ENCODE data around the gene KHSRP. TPM values are rescaled to one million over a fixed set of nuclear protein-coding genes. Genes with fewer than 3 reads are reported as not detected.

Gene KHSRP
- total RNA-seq, 1 experiment from 2014 or later = 671 TPM

GRCh38 chr19:6443986-6444385 is 19.4 kb upstream of the KHSRP start:
- CTCF ChIA-PET = no interaction called here
- TF ChIP-seq EZH2 (IDR thresholded peaks at IDR 0.05; ENCODE audit: borderline replicate concordance, low read depth, low read length, poor library complexity, severe bottlenecking) (no peak), CTCF (conservative IDR thresholded peaks at IDR 0.05; ENCODE audit: low read depth, low read length) (no peak)
- intact Hi-C loops (cut with micrococcal nuclease; ENCODE audit: unreplicated experiment) = no loop called here
- no peaks in the 10 kb centered on the region for H3K9me3 ChIP-seq (ENCODE audit: low read depth, low read length, poor library complexity, severe bottlenecking)
- no peaks in the 10 kb centered on the region for H3K4me1 ChIP-seq (ENCODE audit: insufficient read depth, low read length, poor library complexity, severe bottlenecking)
- H3K36me3 ChIP-seq (ENCODE audit: insufficient read depth, low read length, poor library complexity, severe bottlenecking) = no peaks in the 10 kb centered on the region
- BruUV-seq (replicated peaks) = no TSS peak
- no peak overlapping the region for H3K27ac ChIP-seq (ENCODE audit: low read depth, low read length, poor library complexity, severe bottlenecking)
- POLR2A ChIA-PET (ENCODE audit: low non-redundant PET) = no interaction called here
- H3K27me3 ChIP-seq (replicated peaks; ENCODE audit: insufficient read depth, low read depth, low read length, poor library complexity) = no peaks in the 10 kb centered on the region
- DNase-seq (ENCODE audit: low spot score) = no peak
- H3K4me3 ChIP-seq (ENCODE audit: low read depth, low read length, poor library complexity, severe bottlenecking) = no peak overlapping the region

DNA sequence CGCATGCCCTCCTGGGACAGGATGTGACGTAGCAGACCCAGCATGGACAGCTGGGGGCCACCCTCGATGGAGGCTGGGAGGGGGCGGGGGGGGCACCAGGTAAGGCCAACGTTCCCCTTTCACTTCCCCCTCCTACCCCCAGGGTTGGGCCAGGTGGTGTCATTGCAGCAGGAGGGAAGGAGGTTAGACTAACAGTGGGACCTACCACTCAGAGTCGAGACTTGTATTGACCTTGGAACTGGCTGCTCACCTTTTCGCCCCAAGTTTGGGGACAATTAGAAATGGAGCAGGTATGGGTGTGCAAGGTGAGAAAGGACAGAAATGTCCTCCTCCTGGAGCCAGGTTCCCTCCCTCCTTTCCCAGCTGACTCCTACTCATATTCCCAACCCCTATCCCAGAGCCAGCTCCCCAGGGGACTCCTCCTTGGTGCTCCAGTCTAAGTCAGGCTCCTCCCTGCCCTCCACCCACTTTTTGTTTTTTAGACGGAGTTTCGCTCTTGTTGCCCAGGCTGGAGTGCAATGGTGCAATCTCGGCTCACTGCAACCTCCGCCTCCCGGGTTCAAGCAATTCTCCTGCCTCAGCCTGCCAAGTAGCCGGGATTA is 17.6 kb upstream of the KHSRP start:
- Histone ChIP-seq H3K27ac (ENCODE audit: low read depth, low read length, poor library complexity, severe bottlenecking) (no peak overlapping the region), H3K4me3 (ENCODE audit: low read depth, low read length, poor library complexity, severe bottlenecking) (no peak overlapping the region), H3K4me1 (ENCODE audit: insufficient read depth, low read length, poor library complexity, severe bottlenecking) (no peaks in the 10 kb centered on the region), H3K27me3 (replicated peaks; ENCODE audit: insufficient read depth, low read depth, low read length, poor library complexity) (no peaks in the 10 kb centered on the region), H3K36me3 (ENCODE audit: insufficient read depth, low read length, poor library complexity, severe bottlenecking) (no peaks in the 10 kb centered on the region), H3K9me3 (ENCODE audit: low read depth, low read length, poor library complexity, severe bottlenecking) (no peaks in the 10 kb centered on the region)
- no peak for TF ChIP-seq EZH2 (IDR thresholded peaks at IDR 0.05; ENCODE audit: borderline replicate concordance, low read depth, low read length, poor library complexity, severe bottlenecking)
- DNase-seq (ENCODE audit: low spot score) = no peak
- POLR2A ChIA-PET (ENCODE audit: low non-redundant PET) = no interaction called here
- intact Hi-C loops (cut with micrococcal nuclease; ENCODE audit: unreplicated experiment) = no loop called here
- CTCF ChIA-PET = no interaction called here
- no TSS peak for BruUV-seq (replicated peaks)

GRCh38 chr19:6440905-6441304 is 16.3 kb upstream of the KHSRP start:
- intact Hi-C loops (cut with micrococcal nuclease; ENCODE audit: unreplicated experiment) = no loop called here
- H3K4me3 ChIP-seq (ENCODE audit: low read depth, low read length, poor library complexity, severe bottlenecking) = no peak overlapping the region
- no peaks in the 10 kb centered on the region for H3K4me1 ChIP-seq (ENCODE audit: insufficient read depth, low read length, poor library complexity, severe bottlenecking)
- H3K9me3 ChIP-seq (ENCODE audit: low read depth, low read length, poor library complexity, severe bottlenecking) = no peaks in the 10 kb centered on the region
- no peaks in the 10 kb centered on the region for H3K27me3 ChIP-seq (replicated peaks; ENCODE audit: insufficient read depth, low read depth, low read length, poor library complexity)
- ChIA-PET POLR2A (ENCODE audit: low non-redundant PET) (no interaction called here), CTCF (no interaction called here)
- no TSS peak for BruUV-seq (replicated peaks)
- H3K27ac ChIP-seq (ENCODE audit: low read depth, low read length, poor library complexity, severe bottlenecking) = no peak overlapping the region
- no peak for DNase-seq (ENCODE audit: low spot score)
- H3K36me3 ChIP-seq (ENCODE audit: insufficient read depth, low read length, poor library complexity, severe bottlenecking) = no peaks in the 10 kb centered on the region
- TF ChIP-seq EZH2 (IDR thresholded peaks at IDR 0.05; ENCODE audit: borderline replicate concordance, low read depth, low read length, poor library complexity, severe bottlenecking) (no peak), CTCF (conservative IDR thresholded peaks at IDR 0.05; ENCODE audit: low read depth, low read length) (no peak)

DNA sequence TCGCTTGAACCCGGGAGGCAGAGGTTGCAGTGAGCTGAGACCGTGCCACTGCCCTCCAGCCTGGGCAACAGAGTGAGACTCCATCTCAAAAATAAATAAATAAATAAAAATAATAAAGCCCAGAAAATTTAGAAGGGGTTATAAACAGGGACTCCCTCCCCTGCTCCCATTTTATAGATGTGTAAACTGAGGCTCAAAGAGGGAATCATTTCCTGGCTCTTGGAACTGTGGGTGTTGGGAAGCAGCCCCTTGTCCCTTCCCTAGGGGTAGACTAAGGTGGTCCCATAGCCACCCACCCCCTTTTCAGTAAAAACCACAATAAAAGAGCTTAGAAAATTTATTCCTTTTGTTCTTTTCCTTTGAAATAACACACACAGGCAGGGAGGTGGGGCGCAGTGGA is 15.1 kb upstream of the KHSRP start:
- ChIA-PET CTCF (no interaction called here), POLR2A (ENCODE audit: low non-redundant PET) (no interaction called here)

More for the DNA sequence above, 15.1 kb upstream of the KHSRP start:
- no TSS peak for BruUV-seq (replicated peaks)
- H3K36me3 ChIP-seq (ENCODE audit: insufficient read depth, low read length, poor library complexity, severe bottlenecking) = no peaks in the 10 kb centered on the region
- no peak for DNase-seq (ENCODE audit: low spot score)
- no peak overlapping the region for H3K27ac ChIP-seq (ENCODE audit: low read depth, low read length, poor library complexity, severe bottlenecking)
- no peaks in the 10 kb centered on the region for H3K9me3 ChIP-seq (ENCODE audit: low read depth, low read length, poor library complexity, severe bottlenecking)
- intact Hi-C loops (cut with micrococcal nuclease; ENCODE audit: unreplicated experiment) = no loop called here
- H3K4me3 ChIP-seq (ENCODE audit: low read depth, low read length, poor library complexity, severe bottlenecking) = no peak overlapping the region
- TF ChIP-seq EZH2 (IDR thresholded peaks at IDR 0.05; ENCODE audit: borderline replicate concordance, low read depth, low read length, poor library complexity, severe bottlenecking) = no peak
- no peaks in the 10 kb centered on the region for H3K4me1 ChIP-seq (ENCODE audit: insufficient read depth, low read length, poor library complexity, severe bottlenecking)
- no peaks in the 10 kb centered on the region for H3K27me3 ChIP-seq (replicated peaks; ENCODE audit: insufficient read depth, low read depth, low read length, poor library complexity)

All from A673 (cell line).